GM21723 (cell line): ENCODE data around the gene WIPI1.
"Not testable (repeated sequence)": the region's sequence is repeated elsewhere in the genome, so short reads cannot be mapped to it uniquely, and the experiment has no call there.

ENCODE experiments used
- ATAC-seq: cut with Tn5 transposase; IDR thresholded peaks from one replicate; pipeline ENCODE4 v1.9.1; 2021; ENCODE audit warnings: mild to moderate bottlenecking, moderate library complexity; ENCODE audit not compliant: unreplicated experiment

The WIPI1 gene

GRCh38 chr17:68387435-68388218, 69.7 kb downstream of the WIPI1 start:
- no peak for ATAC-seq

GRCh38 chr17:68385490-68386215, 71.6 kb downstream of the WIPI1 start:
- ATAC-seq: no peak

GRCh38 chr17:68384941-68385340, 72.4 kb downstream of the WIPI1 start:
- ATAC-seq: no peak

- ATAC-seq: no peak
These were observed 72.8 kb downstream of the WIPI1 start for GRCh38 chr17:68384471-68384870.

GRCh38 chr17:68383443-68384321, 73.6 kb downstream of the WIPI1 start:
- no peak for ATAC-seq

- no peak for ATAC-seq
These were observed 74.2 kb downstream of the WIPI1 start for GRCh38 chr17:68383120-68383442.

GRCh38 chr17:68382582-68383085, 74.7 kb downstream of the WIPI1 start:
- ATAC-seq: no peak

GRCh38 chr17:68381076-68381900, 76.0 kb downstream of the WIPI1 start:
- ATAC-seq: no peak

- ATAC-seq: no peak
These were observed 77.3 kb downstream of the WIPI1 start for GRCh38 chr17:68379692-68380677.

- ATAC-seq: no peak
These were observed 78.2 kb downstream of the WIPI1 start for GRCh38 chr17:68379177-68379510.

- no peak for ATAC-seq
These were observed 78.8 kb downstream of the WIPI1 start for GRCh38 chr17:68378268-68379176.

GRCh38 chr17:68377771-68378267, 79.5 kb downstream of the WIPI1 start:
- no peak for ATAC-seq

GRCh38 chr17:68376178-68376577, 81.1 kb downstream of the WIPI1 start:
- ATAC-seq: not testable (repeated sequence)

- ATAC-seq: no peak
These were observed 81.7 kb downstream of the WIPI1 start for GRCh38 chr17:68375566-68375965.
